IPS DF 6.9 (cell line): ENCODE results near the gene SEPTIN2.
A peak's percentile ranks its signal among the peaks of the same experiment; 100 is the strongest.

Source experiments
- DNase-seq: peaks from one replicate; pipeline ENCODE4 v3.0.0-alpha.2; 2013; ENCODE audit warnings: low read depth, low spot score
- H3K27ac ChIP-seq: one replicate; pipeline ENCODE4 v1.5.1; 2013; ENCODE audit warnings: low read length, control low read depth
- H3K27me3 ChIP-seq: 2 replicates; pipeline ENCODE4 v1.6.1; 2013; ENCODE audit warnings: mild to moderate bottlenecking, low read length; ENCODE audit not compliant: control insufficient read depth, insufficient read depth
- H3K36me3 ChIP-seq: 2 replicates; pipeline ENCODE4 v1.6.1; 2013; ENCODE audit warnings: low read length; ENCODE audit not compliant: control insufficient read depth, insufficient read depth
- H3K4me1 ChIP-seq: 2 replicates; pipeline ENCODE4 v1.6.1; 2013; ENCODE audit warnings: low read length; ENCODE audit not compliant: control insufficient read depth, insufficient read depth
- H3K4me3 ChIP-seq: 2 replicates; pipeline ENCODE4 v1.5.1; 2013; ENCODE audit warnings: mild to moderate bottlenecking, low read length
- H3K9me3 ChIP-seq: 2 replicates; pipeline ENCODE4 v1.6.1; 2013; ENCODE audit warnings: low read length, inconsistent platforms; ENCODE audit not compliant: control insufficient read depth, insufficient read depth
- WGBS: extraction: QIAGEN DNeasy Blood & Tissue Kit; methylation state at CpG from one replicate; pipeline ENCODE4 v1.1.7; 2013; ENCODE audit warnings: mixed read lengths, missing lambda C conversion rate; ENCODE audit not compliant: insufficient read length, insufficient coverage; 5-methylcytosine and 5-hydroxymethylcytosine counted together

SEPTIN2 gene

GRCh38 chr2:241350878-241351639, 35.3 kb downstream of the SEPTIN2 start:
- Histone ChIP-seq H3K4me1 (peaks cover 3% of the 10 kb centered on the region), H3K27me3 (no peaks in the 10 kb centered on the region), H3K4me3 (no peak overlapping the region), H3K9me3 (no peaks in the 10 kb centered on the region), H3K27ac (no peak overlapping the region), H3K36me3 (peaks cover 31% of the 10 kb centered on the region; the same call in 1 of the 2 replicates)
- WGBS, result no CpG with 5 or more reads among the region's 9 CpGs
- no peak for DNase-seq

- Histone ChIP-seq H3K4me3 (no peak overlapping the region), H3K4me1 (peaks cover 3% of the 10 kb centered on the region), H3K27ac (no peak overlapping the region), H3K9me3 (no peaks in the 10 kb centered on the region), H3K27me3 (no peaks in the 10 kb centered on the region), H3K36me3 (peaks cover 29% of the 10 kb centered on the region; the same call in 1 of the 2 replicates)
- no CpG with 5 or more reads among the region's 3 CpGs for WGBS
- no peak for DNase-seq
Measured at GRCh38 chr2:241351640-241352031, 35.9 kb downstream of the SEPTIN2 start.

DNA sequence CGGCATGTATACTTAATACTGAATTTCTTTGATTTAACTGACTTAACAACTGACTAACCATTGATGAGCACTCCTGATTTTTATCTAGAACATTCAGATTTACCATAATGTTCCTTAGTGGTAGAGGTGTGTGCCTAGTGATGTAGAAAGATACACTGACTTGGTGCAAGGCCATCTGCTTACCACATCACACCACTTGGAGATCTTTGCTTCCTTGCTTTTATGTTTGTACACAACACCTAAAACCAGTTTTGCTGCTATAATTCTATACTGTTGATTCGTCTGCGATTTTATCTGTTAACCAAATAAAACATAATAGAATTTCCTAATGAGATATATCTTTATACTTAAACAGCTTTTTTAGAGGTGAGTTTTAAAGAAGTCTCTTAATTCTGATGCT, 36.5 kb downstream of the SEPTIN2 start:
- Histone ChIP-seq H3K36me3 (peaks cover 24% of the 10 kb centered on the region; the same call in 1 of the 2 replicates), H3K9me3 (no peaks in the 10 kb centered on the region), H3K27me3 (no peaks in the 10 kb centered on the region), H3K27ac (no peak overlapping the region), H3K4me3 (no peak overlapping the region), H3K4me1 (peaks cover 3% of the 10 kb centered on the region)
- DNase-seq, result no peak
- no CpG with 5 or more reads among the region's 3 CpGs for WGBS

DNA sequence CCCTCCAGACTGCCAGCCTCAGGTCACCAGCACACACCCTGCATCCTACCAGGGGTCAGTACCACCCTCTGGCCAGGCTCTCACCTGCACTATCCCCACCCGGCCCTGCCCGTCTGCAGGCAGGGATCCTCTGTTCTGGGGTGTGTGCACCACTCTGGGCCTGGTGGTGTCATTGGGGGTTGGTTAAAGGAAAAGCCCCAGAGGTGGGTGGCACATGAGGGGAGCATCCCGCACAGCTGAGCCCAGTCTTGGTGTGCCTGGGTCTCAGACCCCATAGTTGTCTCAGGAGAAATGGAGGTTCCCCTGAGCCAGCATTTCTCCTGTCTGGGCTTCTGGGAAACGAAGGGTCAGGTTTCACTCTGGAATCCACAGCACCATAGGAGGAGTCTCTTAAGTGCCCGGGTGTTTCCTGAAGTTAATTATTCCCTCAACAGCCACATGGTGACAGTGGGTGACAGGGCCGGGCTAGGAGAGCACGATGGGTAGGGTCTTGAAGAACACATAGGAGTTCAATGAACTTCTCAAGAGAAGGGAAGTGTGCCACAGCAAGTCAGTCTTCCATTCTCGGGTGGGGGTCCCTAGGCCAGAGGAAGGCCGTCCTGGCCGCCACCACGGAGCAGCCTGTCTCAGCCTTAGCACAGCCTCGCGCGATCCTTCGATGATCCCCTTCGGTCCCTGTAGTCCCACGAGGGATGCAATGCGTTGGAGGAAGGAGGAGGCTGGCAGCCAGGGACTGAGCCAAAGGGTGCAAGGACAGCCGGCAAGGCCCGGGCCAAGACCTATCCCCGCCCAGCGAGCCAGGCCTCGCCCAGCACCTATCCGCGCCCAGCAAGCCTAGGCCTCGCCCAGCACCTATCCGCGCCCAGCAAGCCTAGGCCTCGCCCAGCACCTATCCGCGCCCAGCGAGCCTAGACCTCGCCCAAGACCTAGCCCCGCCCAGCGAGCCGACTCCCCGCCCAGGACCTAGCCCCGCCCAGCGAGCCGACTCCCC, 39.2 kb downstream of the SEPTIN2 start:
- DNase-seq, result peak; percentile 41
- H3K4me3 ChIP-seq, result peak overlapping the region; percentile 16; the same call in 1 of the 2 replicates
- H3K4me1 ChIP-seq, result peaks cover 3% of the 10 kb centered on the region
- H3K27ac ChIP-seq, result no peak overlapping the region
- no CpG with 5 or more reads among the region's 40 CpGs for WGBS
- H3K27me3 ChIP-seq, result no peaks in the 10 kb centered on the region
- H3K36me3 ChIP-seq, result peaks cover 17% of the 10 kb centered on the region; the same call in 1 of the 2 replicates
- H3K9me3 ChIP-seq, result no peaks in the 10 kb centered on the region

DNA sequence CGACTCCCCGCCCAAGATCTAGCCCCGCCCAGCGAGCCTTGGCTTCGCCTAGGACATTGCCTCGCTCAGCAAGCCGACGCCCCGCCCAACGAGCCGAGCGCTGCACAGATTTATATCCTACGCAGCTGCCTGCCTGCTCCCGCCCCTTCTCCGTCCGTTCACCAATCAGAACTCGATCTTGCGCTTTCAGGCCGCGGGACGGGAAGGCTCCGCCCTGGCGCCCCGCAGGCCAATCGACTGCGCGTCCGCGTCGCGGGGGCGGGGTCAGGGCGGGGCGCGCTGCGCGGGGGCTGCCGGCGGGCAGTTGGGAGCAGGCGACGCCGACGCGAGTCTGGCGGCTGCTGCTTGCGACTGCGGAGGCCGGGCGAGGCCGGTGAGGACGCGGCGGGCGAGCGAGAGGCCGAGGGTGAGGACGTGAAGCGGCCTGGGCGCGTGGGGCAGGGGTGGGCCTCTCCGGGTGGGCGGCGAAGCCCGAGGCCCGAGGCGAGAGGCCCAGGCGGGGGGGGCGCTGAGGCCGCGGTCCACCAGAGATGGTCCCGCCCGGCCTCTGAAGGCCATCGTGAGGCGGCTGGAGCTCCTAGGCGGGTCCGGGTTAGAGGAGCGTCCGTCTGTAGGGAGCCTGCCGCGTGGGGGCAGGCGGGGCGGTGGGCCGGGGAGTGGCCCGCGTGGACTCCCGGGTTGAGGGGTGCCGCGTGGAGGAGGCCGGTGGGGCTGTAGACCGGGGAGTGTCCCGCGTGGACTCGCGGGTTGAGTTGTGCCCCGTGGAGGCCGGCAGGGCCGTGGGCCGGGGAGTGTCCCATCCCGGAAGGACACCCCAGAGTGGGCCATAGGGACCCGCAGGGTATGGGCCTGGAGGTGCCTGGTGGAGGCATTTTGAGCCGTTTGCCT, 40.5 kb downstream of the SEPTIN2 start, which contains the start of gene FARP2:
Gene FARP2, plus strand, starts transcription at position 303 of the 888 bp plus-strand sequence. CDS start 16,823 bp downstream, outside the sequence.
- H3K36me3 ChIP-seq, result peaks cover 8% of the 10 kb centered on the region; the same call in 1 of the 2 replicates
- no peak within 1 kb of the TSS for H3K27ac ChIP-seq
- H3K27me3 ChIP-seq, result no peaks in the 10 kb centered on the region
- no peaks in the 10 kb centered on the region for H3K9me3 ChIP-seq
- peak within 1 kb of the TSS; percentile 93 for H3K4me3 ChIP-seq
- WGBS, result no CpG with 5 or more reads among the region's 101 CpGs
- DNase-seq, result peak; percentile 87
- peaks cover 3% of the 10 kb centered on the region for H3K4me1 ChIP-seq

GRCh38 chr2:241356871-241357260, 41.1 kb downstream of the SEPTIN2 start:
- no peaks in the 10 kb centered on the region for H3K27me3 ChIP-seq

DNA sequence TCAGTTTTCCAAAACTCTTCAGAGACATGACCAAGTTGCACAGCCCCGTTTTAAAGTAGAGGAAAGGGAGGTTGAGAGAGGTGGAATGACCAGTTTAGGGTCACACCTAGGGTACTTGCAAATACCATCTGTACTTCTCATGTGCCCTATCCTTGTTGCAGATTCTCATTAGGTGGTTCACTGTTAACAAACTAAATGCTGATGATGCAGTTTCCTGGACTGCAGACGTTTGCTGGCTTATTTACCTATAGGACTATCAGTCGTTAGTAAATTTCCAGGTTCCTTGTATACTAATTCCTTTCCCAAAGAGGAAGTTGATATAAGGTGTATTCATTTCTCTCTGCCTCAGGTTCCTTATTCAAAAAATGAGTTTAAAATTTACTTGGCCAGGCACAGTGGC, 41.8 kb downstream of the SEPTIN2 start:
- Histone ChIP-seq H3K4me3 (no peak overlapping the region), H3K27ac (no peak overlapping the region), H3K36me3 (0 out of 2 replicates have a peak, but pooled peaks cover 5% of the 10 kb centered on the region), H3K27me3 (no peaks in the 10 kb centered on the region), H3K9me3 (no peaks in the 10 kb centered on the region), H3K4me1 (peaks cover 3% of the 10 kb centered on the region)
- no CpG with 5 or more reads among the region's 3 CpGs for WGBS
- no peak for DNase-seq

More at GRCh38 chr2:241356871-241357260, 41.1 kb downstream of the SEPTIN2 start:
- Histone ChIP-seq H3K4me3 (peak overlapping the region; percentile 93), H3K36me3 (peaks cover 5% of the 10 kb centered on the region; the same call in 1 of the 2 replicates), H3K27ac (no peak overlapping the region), H3K9me3 (no peaks in the 10 kb centered on the region), H3K4me1 (peaks cover 3% of the 10 kb centered on the region)
- DNase-seq, result no peak
- no CpG with 5 or more reads among the region's 5 CpGs for WGBS

GRCh38 chr2:241358470-241358869, 42.7 kb downstream of the SEPTIN2 start:
- DNase-seq, result no peak
- Histone ChIP-seq H3K27me3 (no peaks in the 10 kb centered on the region), H3K4me3 (no peak overlapping the region), H3K36me3 (0 out of 2 replicates have a peak, but pooled peaks cover 5% of the 10 kb centered on the region), H3K4me1 (peaks cover 3% of the 10 kb centered on the region), H3K27ac (no peak overlapping the region), H3K9me3 (no peaks in the 10 kb centered on the region)
- WGBS, result no CpG with 5 or more reads among the region's 5 CpGs

DNA sequence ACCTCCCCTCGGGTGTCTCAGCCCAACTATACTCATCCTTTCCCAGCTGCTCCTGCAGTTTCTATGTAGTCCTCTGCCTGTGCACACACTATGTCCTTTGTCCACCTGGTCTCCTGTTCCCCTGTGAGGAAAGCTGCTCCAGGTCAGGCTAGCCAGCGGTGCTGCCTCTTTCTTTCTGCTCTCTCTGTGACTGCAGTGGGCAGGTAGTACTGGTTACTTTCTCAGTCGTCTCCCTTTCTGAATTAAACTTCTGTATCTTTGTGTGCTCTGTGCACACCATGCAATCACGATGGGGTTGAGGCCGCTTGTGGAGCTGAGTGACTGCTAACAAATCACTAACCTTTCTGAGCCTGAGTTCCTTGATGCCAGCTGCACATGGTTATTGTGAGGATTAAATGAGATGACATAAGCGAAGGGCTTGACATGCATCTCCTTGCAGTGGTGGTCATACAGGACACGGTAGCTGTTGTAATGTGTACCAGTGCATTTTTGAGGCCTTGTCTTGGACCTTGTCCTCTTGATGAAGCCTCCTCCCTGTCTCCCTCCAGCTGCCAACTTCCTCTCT, 43.8 kb downstream of the SEPTIN2 start:
- H3K27me3 ChIP-seq, result no peaks in the 10 kb centered on the region
- WGBS, result no CpG with 5 or more reads among the region's 7 CpGs
- H3K4me1 ChIP-seq, result peaks cover 2% of the 10 kb centered on the region
- H3K36me3 ChIP-seq, result 0 out of 2 replicates have a peak, but pooled peaks cover under 1% of the 10 kb centered on the region
- H3K9me3 ChIP-seq, result no peaks in the 10 kb centered on the region
- no peak overlapping the region for H3K4me3 ChIP-seq
- no peak for DNase-seq
- no peak overlapping the region for H3K27ac ChIP-seq
